ENCODE results near the gene DAB2.
"Not testable (repeated sequence)": the region's sequence is repeated elsewhere in the genome, so short reads cannot be mapped to it uniquely, and the experiment has no call there.

The DAB2 gene

DNA sequence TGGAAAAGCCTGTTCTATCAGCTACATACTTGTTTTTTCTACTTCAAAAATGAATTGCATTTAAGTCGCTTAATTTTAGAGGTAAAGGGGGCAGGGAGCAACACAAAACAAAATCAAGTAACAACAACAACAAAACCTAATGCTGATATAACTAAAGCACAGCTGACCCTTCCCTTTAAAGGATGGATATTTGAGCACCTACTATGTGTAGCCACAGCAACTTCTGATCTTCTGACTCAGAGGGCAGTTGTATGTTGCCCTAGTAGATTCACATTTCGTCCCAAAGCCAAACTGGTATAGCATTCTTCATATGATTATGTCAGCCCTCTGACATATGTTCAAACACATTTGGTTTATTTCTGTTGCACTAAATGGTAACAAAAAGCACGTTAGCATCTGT lies 6.8 kb downstream of the DAB2 start:
- DNase-seq, result no peak

DNA sequence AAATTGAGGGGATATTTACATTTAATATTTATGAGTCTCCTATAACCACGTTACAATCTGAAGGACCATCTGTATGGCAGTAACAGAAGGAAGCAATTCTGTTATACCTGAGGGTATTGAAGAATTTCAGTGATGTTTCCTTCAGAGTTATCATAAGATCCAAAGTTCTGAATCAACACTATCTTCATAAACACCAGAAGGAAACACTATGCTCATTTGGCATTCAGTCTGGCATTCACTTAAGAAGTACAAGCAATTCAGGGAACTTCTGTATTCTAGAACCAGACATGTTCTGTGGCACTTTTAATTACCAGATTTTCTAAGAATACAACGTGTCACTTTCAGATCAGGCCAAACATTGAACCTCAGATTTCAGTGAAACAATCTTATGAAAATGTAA lies 9.6 kb downstream of the DAB2 start:
- DNase-seq, result no peak

DNA sequence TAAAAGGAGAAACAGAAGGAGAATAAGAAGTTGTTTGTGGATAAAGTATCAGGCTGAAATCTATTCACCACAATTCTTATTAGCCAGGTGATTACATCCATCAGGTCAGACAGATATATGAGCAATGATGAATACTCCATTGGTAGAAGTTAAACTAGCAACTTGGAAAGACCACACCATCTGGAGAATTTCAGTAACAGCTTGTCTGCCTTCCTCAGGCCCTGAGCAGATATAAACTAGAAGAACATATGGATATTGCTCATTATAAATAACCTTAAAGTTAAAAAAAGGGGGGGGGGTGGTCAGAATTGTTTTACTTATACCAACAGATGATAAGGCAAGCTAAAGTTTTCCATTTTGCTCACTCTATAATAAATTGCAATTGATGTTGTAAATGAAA lies 10.4 kb downstream of the DAB2 start:
- DNase-seq, result no peak

DNA sequence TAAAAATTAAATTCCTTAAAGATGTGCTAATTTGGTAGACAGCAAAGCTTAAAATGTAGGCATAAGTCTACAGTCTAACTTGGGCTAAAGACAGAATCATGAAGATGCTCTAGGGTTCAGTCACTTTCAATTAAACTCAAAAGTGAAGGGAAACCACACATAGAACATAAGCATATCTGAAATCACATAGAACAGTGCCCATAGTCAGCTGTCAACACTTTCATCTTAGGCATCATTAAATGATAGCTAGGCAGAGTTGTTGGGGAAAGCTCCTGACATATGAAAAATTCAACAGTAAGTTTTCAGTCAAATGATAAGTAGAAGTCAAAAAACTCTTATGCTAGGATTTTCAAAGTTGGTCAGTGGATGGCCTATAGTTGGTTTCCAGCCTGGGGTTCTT lies 11.0 kb downstream of the DAB2 start:
- no peak for DNase-seq

DNA sequence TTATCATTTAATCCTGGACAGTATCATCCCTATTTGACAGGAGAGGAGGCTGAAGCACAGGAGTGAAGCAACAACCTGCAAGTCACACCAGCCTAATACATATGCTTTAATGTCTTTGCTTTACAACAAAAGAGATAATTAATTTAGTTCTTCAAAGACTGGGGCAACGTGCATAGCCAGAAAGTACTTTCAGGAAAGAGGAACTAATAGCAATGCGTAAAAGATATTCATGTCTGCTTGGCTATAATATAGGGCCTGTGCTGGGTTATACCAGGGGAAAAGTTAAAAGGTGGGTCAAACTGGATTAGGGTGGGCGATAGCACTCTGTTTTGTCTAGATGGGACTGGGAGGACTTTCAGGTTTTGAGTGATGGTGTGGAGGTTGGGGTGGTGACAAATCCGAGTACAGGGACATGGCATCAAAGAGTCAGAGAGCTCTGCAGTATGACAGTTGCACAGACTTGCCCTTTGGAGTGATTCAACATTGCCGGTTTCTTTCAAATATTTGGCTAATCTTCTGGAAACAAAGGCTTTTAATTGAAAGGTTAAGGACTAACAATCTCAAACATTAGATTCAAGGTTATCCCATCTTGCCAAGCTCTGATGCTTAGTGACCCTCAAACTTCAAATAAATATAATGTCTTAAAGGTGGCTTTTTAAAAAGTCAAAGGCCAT lies 11.9 kb downstream of the DAB2 start:
- DNase-seq, result no peak

DNA sequence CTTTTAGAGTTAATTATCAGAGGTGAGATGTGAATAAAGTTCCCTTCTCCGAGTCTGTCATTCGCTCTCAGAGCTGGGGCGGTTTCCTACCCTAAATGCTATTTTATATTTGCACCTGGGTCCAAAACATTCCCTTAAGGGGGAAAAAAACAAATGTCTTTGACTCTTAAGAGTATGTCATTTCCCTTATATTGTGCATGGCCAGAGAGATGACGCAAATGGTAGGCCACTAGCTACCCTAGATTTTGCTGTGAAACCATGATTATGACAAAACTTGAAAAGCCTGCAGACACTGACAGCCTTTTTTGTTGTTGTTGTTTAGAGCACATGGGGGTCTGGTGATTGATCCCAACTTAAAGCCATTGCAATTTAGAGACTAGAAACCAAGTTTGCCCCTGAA lies 12.8 kb downstream of the DAB2 start:
- no peak for DNase-seq

DNA sequence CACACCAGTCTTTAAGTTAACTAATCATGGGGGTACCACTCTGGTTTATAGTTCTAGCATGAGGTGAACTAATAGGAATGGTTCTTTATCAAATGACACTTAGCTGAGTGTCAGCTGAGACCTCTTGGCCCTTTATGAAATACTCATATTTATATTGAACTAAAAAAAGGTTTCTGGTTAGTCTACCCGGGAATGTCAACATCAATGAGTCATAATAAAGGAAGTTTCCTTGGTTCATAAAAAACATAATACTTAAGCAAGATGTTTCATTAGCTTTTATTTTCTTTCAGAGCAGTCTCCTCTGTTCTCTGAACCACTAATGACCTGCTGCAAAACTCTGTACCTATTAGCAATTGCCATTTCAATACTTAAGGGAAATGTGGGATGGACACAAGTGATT lies 13.7 kb downstream of the DAB2 start:
- DNase-seq, result no peak

DNA sequence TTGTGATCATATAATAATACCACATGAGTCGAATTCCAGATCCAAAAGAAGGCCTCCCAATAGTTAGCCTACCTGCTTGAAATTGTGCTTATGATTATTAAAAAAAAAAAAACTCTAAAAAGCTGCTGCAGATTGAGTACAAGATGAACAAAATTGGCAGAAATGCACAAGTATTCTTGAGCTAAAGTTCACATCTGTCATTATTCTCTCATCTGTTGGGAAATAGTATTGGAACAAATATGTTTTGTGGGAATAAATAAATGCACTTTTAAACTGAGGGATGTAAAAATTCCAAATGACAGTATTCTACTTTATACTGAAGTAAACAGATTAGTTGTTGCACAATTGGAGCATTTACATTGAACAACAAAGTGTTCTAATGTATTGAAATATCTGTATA lies 15.7 kb downstream of the DAB2 start:
- no peak for DNase-seq

DNA sequence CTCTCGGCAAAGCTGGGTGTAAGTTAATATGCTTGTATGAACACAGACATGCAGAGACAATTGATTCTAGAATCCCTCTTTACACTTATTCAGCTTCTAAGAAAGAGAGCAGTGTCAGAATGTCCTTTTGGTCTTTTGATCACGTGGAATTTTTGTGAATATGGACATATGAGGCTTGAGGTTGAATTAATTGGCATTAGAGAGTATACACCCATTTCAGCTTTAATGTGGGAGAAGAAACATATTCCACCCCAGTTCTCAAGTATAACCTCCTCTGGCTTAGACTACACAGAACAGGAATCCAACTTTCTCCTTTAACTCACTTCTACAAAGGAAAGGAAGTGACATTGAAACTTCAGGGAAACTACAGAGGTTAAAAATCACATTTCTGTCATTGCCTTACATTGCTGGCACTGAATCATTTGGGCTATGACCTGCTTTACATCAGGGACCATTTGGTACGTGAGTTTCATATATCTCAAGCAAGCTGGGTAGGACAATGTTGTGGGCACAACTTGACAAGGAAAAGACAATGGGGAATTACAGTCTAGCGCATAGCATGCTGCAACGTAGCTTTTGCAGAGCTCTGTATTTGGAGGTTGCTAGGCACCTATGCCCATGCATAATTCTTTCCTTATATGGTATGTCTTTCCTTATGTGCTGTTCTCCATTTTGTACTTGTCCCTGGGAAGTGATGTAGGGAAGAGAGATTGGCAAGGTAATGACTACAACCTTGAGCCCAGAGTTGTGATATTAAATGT lies 19.5 kb downstream of the DAB2 start:
- DNase-seq, result no peak

DNA sequence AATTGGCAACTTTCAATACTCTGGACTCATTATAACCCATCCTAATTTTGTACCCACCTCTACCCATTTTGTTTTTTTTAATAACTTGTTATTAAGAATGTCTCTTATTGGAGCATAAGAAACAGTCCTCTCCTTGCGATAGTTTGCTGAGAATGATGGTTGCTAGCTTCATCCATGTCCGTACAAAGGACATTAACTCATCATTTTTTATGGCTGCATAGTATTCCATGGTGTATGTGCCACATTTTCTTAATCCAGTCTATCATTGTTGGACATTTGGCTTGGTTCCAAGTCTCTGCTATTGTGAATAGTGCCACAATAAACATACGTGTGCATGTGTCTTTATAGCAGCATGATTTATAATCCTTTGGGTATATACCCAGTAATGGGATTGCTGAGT lies 21.0 kb downstream of the DAB2 start:
- DNase-seq, result not testable (repeated sequence)

DNA sequence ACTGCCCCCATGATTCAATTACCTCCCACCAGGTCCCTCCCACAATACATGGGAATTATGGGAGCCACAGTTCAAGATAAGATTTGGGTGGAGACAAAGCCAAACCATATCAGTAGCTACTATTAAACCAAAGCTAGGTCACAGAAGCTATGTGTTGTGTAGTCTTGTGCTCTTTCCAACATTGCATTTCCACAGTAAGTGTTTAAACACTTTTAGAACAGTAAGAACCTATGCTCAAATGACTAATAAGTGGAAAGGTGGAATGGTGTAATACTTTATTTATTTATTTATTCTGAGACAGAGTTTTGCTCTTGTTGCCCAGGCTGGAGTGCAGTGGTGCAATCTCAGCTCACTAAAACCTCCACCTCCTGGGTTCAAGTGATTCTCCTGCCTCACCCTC lies 22.6 kb downstream of the DAB2 start:
- not testable (repeated sequence) for DNase-seq

DNA sequence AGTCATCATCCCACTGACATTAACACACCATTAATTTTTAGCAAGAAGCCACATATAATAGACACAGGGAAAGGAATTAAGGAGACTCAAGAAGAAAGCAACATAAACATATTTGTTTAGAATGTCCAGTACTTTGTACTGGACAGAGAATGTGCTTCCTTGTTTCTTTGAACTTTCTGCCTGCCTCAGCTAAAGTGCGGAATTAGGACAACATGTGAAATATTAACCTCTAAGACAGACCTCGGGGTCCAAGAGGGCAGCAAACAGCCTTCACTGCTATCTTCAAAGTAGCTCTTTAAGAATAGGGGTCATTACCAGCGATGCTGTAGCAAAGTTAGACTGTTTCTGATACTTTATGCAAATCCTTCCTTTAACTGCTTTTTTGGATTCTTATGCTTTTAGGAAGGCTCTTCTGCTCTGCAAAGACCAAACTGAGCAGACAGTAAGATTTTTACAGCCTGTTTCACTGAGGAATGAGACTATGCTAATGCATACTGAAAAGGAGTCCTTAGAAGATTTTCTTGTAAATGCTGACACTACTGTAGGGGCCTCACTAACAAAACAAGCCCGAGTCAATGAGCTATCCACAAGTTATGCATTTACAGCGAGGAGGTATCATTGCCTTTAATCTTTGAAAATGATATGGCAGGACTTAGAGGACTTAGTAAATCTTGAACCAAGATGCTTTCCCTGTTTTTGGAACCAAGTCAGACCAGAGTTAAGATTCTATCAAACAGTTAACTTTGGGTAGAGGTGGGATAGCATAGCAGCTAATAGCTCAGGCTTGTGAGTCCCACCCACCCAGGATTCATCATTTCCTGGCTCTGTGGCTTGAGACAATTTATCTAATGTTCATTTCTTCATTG lies 23.8 kb downstream of the DAB2 start:
- DNase-seq, result no peak

DNA sequence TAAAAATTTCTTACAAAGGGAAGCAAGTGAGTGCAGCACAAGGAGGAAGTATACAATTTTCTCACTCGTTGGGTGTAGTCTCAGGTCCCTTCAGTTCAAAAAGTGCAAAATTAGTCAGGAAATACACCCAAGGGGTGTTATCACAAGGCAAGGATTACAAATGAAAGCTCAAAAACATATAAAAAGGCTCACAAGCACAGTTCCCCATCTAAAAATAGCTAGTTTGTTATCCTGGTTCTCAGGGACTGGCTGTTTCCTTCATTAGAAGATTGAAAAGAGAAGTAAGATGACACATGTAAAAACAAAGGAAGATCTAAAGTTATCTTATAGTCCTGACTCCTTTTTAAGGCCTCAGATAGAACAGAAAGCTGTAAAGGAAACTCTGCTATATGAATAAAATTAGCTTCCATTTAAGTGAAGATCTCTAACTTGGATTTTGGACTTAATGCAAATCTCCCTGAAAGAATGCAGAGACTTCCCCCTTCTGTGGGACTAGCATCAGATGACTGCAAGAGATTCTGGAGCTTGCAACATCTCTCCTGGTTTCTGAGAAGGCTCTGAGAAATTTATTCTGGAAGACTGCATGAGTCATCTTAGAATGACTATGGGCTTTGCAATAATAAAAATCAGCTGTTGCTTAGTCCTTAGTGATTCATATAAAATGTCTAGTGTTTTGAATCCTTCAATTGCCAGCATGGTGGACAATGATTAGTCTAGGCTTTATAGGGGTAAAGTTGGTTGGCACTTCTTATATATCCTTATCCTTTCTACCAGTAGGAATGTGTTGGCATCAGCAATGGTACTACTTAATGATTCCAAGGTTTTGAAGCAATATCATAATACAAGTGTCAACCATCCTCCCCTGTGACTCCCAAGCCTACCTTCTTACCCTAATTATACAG lies 25.4 kb downstream of the DAB2 start:
- DNase-seq, result no peak

DNA sequence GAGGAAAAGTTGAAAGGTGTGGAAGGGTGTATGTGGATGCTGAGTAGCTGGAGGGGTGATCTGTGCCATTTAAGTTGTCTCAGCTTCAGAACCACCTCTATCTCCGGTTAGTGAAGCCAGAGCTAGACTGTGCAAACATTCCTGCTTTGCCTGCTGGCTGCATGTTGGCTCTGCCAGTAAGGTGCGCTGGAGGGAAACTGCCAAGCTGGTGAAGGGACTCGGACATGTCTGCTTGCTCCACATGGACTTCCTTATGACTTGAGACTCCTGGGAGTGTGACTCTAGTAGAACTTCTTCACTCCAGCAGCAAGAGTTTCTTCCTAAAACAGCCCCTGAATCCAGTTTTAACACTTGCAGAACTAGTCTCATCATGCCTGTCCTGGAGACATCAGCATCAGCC lies 27.9 kb downstream of the DAB2 start:
- no peak for DNase-seq

DNA sequence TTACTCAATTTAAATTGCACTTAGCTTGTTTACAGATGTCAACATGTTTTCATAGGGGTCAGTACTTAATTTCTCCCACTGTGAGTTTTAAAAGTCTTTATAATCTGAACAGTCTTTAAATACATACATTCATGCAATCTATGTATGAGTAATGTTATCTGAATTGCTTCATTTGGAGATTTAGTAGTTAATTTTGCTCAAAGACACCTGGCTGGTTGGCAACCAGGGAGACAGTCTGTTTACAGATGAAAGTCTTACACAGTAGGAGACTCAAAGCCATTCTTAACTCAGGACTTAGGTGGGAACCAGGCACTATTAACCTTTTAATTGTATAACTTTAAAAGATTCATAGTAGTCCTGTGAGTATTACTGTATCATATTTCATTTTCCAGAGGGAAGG lies 29.3 kb downstream of the DAB2 start:
- DNase-seq, result no peak

DNA sequence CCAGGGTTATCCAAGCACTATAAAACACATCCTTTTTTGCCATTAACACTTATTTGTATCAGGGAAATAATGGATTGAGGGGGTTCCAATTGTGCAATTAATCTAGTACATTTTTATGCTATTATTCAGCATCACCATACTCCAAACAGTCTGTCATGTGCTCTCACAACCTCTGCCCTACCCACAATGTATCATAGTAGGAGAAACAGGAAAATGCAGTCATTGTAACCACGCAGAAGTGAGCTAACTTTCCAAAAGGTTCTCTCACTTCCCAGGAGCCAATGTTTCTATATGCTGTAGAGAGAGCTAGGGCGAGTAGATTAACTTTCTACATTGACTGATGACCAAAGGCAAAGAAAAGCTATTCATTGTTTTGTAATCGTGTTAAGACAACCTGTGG lies 29.8 kb downstream of the DAB2 start:
- DNase-seq, result no peak

DNA sequence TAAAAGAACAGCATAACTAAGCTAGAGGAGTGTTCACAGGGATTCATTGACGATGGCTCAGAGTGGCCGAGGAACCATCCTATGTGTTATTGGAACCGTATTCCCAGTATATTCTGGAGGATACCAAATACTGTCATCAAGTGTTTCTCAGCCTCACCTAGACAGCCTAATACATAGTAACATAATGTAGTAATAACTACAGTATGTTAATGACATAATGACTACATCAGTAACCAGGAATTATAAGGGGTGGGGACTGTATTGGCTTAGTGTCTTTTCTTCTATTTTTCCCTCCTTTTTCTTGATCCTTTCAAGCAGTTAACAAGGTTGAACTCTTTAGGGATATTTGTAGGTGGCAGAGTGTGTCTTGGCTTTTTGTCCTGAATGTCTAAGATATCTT lies 33.8 kb downstream of the DAB2 start:
- no peak for DNase-seq

DNA sequence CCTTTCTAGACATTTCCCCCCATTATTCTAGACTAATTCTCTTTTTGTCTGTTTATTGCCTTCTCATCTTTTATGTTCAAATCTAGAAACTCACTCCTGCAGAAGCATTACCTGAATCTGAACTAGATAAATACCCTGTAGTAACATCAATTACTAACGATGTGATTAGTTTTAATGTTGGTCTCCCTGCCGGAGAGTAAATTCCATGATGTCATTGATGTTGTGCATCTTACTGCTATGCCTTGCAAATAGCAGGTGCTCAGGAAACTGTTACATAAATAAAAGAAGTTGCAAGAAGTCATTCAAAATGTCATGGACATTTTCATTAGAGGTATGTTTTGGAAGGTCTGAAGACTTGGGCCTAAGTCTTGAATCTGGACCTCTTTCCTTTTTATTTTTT lies 37.5 kb downstream of the DAB2 start:
- DNase-seq, result no peak

DNA sequence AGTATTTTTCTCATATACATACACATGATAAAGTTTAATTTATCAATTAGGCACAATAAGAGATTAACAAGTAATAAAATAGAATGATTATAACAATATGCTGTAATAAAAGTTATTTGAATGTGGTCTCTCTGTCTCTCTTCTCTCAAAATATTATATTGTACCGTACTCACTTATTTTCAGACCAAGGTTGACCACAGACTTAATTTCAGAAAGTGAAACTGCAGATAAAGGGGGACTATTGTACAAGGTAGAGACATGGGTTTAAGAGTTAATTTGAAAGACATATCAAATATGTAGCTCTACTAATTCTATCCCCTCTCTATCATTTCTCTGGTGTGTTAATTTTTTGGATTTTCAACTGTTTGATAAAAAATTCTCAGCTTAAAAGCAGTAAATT lies 40.5 kb downstream of the DAB2 start:
- DNase-seq, result no peak

DNA sequence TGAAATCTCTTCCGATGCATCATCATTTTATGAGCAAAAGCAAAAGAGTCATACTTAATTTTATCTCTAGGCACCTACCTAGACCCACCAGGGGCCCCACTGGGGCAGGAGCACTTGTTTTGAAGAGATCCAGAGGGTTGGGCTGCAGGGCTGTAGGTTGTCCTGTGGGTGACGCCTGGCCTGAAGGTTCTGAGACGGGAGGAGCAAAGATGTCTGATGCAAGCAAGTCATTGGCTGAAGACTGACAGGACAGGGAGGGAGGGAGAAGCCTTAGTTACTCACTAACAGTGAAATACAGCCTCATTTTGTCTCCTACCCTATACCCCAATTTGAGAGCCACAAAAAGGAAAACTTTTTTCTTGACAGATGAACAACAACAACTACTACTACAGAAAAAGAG lies 43.4 kb downstream of the DAB2 start:
- DNase-seq, result no peak

DNA sequence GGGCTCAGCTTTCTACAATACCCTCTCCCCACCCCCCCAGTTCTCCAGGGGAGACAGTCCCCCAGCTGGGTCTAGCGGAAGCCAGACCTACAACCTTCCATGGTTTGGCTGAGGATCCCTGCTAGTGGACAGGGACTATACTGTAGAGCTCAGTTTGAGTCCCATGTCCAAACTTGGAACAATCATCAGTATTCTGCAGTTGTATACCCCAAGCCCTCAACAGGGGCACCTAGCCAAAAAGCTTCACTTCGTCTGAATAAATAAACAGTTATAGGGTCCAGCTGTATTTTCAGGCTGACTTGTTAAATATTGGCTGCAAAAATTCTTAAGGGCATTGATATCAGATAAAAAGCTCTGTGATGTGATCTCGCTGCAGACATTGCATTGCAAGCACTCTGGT lies 45.1 kb downstream of the DAB2 start:
- no peak for DNase-seq

DNA sequence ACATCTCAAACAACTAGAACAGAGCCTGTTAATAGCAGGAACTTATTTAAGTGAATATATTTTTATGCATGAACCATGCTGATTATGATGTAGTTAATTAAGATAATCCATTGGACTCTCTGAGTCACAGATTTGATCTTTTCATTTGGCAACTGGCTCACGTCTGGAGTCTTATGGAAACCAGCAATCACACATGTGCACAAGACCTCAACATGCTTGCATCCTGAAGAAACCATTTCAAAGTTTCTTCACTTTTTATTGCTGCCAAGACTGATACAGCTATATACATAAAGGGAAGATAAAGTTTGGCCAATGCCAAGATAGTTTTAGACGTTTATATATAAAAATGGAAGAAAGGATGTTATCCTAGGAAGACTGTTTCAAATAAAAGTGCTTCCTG lies 47.2 kb downstream of the DAB2 start:
- DNase-seq, result no peak

DNA sequence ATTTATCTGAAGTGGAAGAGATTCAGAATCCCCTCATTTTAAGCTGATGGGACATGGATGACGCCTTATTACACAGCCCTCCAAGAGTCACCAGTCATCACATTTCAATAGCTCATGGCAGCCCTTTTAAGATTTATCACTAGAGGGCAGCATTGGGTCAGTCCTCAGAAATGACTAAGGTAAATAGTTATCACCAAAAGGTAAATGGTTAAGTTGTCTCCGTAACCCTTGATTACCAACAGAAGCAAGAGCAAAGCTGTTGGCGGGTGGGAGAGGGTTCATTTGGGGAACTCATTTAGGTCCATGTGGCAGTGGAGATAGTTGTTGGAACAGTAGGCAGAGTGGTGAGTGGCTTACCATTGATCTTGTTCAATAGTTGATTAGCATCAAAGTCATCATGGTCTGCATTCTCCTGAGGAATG lies 48.5 kb downstream of the DAB2 start:
- peak; percentile 58 for DNase-seq

Data from NCI-H2171 treated with DMSO at 0.1 percent for 48 hours (cell line).